GM06990 (cell line): ENCODE results near the gene SLC16A12.
A peak's percentile ranks its signal among the peaks of the same experiment; 100 is the strongest.

ENCODE experiments used
- DNase-seq: peaks from one replicate; pipeline ENCODE4 v3.0.0-alpha.2; 2011; ENCODE audit not compliant: insufficient read length; ENCODE audit errors: extremely low read depth
- H3K27me3 ChIP-seq: replicated peaks from 2 replicates; pipeline ENCODE4 v1.6.0; 2011; ENCODE audit warnings: low read length; ENCODE audit not compliant: control insufficient read depth, insufficient read depth
- H3K36me3 ChIP-seq: 2 replicates; pipeline ENCODE4 v1.5.1; 2011; ENCODE audit warnings: low read length; ENCODE audit not compliant: control insufficient read depth, insufficient read depth
- H3K4me3 ChIP-seq: replicated peaks from 2 replicates; pipeline ENCODE4 v1.5.1; 2011; ENCODE audit warnings: low read depth, mild to moderate bottlenecking, control low read depth, low read length
- TF ChIP-seq, protein P1 (sequence below): IDR thresholded peaks from 2 replicates; pipeline ENCODE4 v1.5.1; 2011; ENCODE audit warnings: low read length, control low read depth, mild to moderate bottlenecking, inconsistent platforms; ENCODE audit not compliant: insufficient read depth, poor library complexity, severe bottlenecking

SLC16A12 gene

GRCh38 chr10:89438525-89438924, 96.9 kb downstream of the SLC16A12 start:
- no peak for DNase-seq
- no peaks in the 10 kb centered on the region for H3K36me3 ChIP-seq
- no peak overlapping the region for H3K4me3 ChIP-seq
- TF ChIP-seq, protein P1, sequence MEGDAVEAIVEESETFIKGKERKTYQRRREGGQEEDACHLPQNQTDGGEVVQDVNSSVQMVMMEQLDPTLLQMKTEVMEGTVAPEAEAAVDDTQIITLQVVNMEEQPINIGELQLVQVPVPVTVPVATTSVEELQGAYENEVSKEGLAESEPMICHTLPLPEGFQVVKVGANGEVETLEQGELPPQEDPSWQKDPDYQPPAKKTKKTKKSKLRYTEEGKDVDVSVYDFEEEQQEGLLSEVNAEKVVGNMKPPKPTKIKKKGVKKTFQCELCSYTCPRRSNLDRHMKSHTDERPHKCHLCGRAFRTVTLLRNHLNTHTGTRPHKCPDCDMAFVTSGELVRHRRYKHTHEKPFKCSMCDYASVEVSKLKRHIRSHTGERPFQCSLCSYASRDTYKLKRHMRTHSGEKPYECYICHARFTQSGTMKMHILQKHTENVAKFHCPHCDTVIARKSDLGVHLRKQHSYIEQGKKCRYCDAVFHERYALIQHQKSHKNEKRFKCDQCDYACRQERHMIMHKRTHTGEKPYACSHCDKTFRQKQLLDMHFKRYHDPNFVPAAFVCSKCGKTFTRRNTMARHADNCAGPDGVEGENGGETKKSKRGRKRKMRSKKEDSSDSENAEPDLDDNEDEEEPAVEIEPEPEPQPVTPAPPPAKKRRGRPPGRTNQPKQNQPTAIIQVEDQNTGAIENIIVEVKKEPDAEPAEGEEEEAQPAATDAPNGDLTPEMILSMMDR = no peak
- H3K27me3 ChIP-seq = no peaks in the 10 kb centered on the region; the same call in 1 of the 2 replicates

DNA sequence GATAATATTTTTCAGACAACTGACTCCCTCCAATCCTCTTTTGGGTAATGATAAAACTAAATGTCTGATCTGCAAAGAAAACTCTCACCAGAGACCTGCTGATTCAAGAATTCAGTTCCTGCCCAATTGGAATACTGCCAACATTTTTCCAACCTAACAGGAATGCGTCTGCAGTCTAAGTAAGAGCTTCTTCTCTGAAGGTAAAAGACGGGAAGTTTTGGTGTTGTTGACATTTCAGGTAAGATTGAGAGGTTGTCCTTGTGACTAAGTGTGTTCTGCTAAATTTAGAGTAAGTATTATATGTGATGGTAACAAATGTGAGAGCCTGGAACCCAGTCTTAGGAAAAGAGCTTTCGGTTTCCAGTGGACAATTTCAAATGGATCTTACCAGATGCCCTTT, 103.4 kb downstream of the SLC16A12 start:
- TF ChIP-seq, protein P1 = no peak
- Histone ChIP-seq H3K27me3 (no peaks in the 10 kb centered on the region), H3K36me3 (no peaks in the 10 kb centered on the region), H3K4me3 (no peak overlapping the region)
- DNase-seq = no peak

DNA sequence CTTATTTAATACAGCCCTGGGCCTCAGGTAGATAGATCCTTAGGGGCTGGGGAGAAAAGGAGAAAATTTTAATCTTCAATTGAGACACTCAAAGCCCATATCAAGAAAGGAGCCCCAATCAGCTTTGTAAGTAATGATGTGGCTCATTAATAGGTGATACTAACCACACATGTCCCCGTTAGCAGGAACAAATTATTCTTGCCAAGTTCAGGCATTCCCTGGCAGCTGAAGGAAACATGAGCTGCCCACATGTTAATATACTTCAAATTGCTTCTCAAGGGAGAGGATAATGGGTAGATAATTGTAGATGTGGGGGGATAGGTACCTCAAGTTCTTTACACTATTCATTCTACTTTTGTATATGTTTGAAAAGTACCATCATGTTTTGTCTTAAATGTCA, 106.5 kb downstream of the SLC16A12 start:
- DNase-seq = no peak
- TF ChIP-seq, protein P1 = no peak
- no peaks in the 10 kb centered on the region for H3K27me3 ChIP-seq
- no peak overlapping the region for H3K4me3 ChIP-seq
- no peaks in the 10 kb centered on the region for H3K36me3 ChIP-seq

DNA sequence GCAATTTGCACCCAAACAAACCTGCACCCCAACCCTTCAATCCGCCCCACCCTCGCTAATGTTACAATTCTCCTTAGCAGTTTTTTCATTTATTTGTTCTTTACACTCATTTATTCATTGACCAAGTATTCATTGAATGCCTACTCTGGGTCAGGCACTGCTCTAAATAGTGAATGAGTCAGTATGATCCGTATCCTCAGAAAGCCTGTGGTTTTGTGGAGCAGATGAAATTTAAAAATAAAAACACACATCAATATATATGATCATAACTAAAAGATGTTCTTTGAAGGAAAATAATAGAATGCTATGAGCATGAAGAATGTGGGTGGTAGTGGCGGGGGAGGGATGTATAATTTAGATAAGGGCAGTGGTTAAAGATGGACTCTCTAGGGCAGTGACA, 107.8 kb downstream of the SLC16A12 start:
- Histone ChIP-seq H3K27me3 (no peaks in the 10 kb centered on the region), H3K4me3 (no peak overlapping the region), H3K36me3 (no peaks in the 10 kb centered on the region)
- DNase-seq = no peak
- TF ChIP-seq, protein P1 = no peak

DNA sequence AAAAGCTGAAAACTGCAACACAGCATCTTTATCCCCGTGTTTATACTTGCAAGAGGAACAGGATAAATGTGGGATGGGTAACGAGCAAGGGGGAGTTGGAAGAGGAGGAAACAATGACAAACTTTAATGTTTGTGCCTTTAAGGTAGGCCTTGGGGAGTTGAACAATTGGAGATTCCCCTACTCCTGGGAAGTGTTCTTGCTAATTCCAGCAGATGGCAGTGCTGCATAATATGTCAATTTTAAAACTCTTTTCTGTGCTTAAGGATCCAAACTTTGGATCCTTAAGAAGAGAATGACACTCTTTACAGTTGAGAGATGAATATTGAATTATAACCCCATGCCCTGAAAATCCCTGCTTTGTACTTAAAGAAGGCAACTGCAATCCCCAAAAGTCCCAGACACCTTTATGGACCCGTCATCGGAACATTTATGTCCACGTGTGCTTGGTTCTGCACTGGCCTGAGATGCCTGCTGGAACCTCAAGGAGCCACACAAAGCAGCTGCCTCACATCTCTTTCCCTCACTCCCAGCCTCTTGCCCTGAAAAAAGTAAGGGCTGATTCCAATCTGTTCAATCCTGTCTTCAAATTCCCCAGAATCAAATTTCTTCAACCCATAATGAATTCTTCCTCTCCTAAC, 109.0 kb downstream of the SLC16A12 start:
- no peak for DNase-seq
- H3K36me3 ChIP-seq = peaks cover under 1% of the 10 kb centered on the region; the same call in 1 of the 2 replicates
- H3K4me3 ChIP-seq = no peak overlapping the region
- TF ChIP-seq, protein P1 = peak; percentile 66
- no peaks in the 10 kb centered on the region for H3K27me3 ChIP-seq

- DNase-seq = no peak
- Histone ChIP-seq H3K36me3 (peaks cover 4% of the 10 kb centered on the region), H3K27me3 (no peaks in the 10 kb centered on the region), H3K4me3 (no peak overlapping the region)
- TF ChIP-seq, protein P1 = no peak
Measured at GRCh38 chr10:89425000-89425399, 110.4 kb downstream of the SLC16A12 start.
